K562 (cell line): ENCODE results near the gene CCN5. TPM values are rescaled to one million over a fixed set of nuclear protein-coding genes. Genes with fewer than 3 reads are reported as not detected.

Experiments
- ATAC-seq: fragments of 200-7000 bp; cut with Tn5 transposase; 3 replicates; pipeline ENCODE4 v1.9.1; 2020; ENCODE audit warnings: moderate library complexity
- BruUV-seq: library from RNA; stranded (reverse); fragments of 400-500 nt; replicated peaks from 2 replicates; lab custom pipeline; 2021; lab: Mats Ljungman, UMichigan
- CTCF ChIA-PET: fragments of 300-600 bp; formaldehyde crosslinking; extraction: SDS; loops from one replicate; lab custom pipeline; 2021; ENCODE audit warnings: low intra/inter-chr PET ratio; lab: Yijun Ruan, JAX
- POLR2A ChIA-PET: fragments of 300-600, 350-650 bp; sonication (Branson Sonifier 250); formaldehyde crosslinking; extraction: SDS; loops from one replicate; lab custom pipeline; 2021; ENCODE audit warnings: antibody characterized with exemption, inconsistent platforms; lab: Yijun Ruan, JAX
- DNase-seq, 4 experiments: peaks; one replicate each; pipeline versions ENCODE4 v3.0.0 to v3.0.0-alpha.2; 2011 to 2018; ENCODE audit warnings: low spot score in 3 of 4, mixed read lengths in 3 of 4; ENCODE audit errors: extremely low read depth in 1 of 4
- FAIRE-seq: peaks from 2 replicates; lab custom pipeline; 2011; peaks lifted over from hg19 to GRCh38; lab: Jason Lieb, UNC
- H2AFZ ChIP-seq: 2 replicates; pipeline ENCODE4 v1.6.0; 2011; ENCODE audit warnings: low read depth, low read length, control low read depth, inconsistent platforms
- H3K27ac ChIP-seq: fragments of 200-600 bp; 3 replicates; pipeline ENCODE4 v1.8.0; 2011; ENCODE audit warnings: low read depth, mild to moderate bottlenecking, control low read depth, inconsistent platforms, low read length, moderate library complexity, mixed read lengths; ENCODE audit errors: extremely low read depth
- H3K27me3 ChIP-seq, 2 experiments: fragments of 300-600 bp in 1 of 2; 2 replicates in 1 of 2; 3 replicates in 1 of 2; pipeline versions ENCODE4 v1.6.0 to v1.8.0; 2011; ENCODE audit warnings: inconsistent platforms in 2 of 2, low read length in 2 of 2, mild to moderate bottlenecking in 1 of 2, mixed read lengths in 1 of 2, moderate library complexity in 1 of 2; ENCODE audit not compliant: control insufficient read depth in 2 of 2, insufficient read depth in 2 of 2
- H3K36me3 ChIP-seq: fragments of 300-600 bp; 3 replicates; pipeline ENCODE4 v1.8.0; 2011; ENCODE audit warnings: mild to moderate bottlenecking, low read length, inconsistent platforms; ENCODE audit not compliant: control insufficient read depth, insufficient read depth
- H3K4me1 ChIP-seq, 2 experiments: fragments of 200-600 bp in 1 of 2; replicated peaks in 1 of 2; 2 replicates in 1 of 2; 3 replicates in 1 of 2; pipeline versions ENCODE4 v1.5.1 to v1.8.0; 2011; ENCODE audit warnings: inconsistent platforms in 2 of 2, low read length in 2 of 2, mild to moderate bottlenecking in 1 of 2, mixed read lengths in 1 of 2, moderate library complexity in 1 of 2; ENCODE audit not compliant: control insufficient read depth in 2 of 2, insufficient read depth in 2 of 2
- H3K4me2 ChIP-seq: 2 replicates; pipeline ENCODE4 v1.6.1; 2011; ENCODE audit warnings: low read length, control low read depth, inconsistent platforms, mixed read lengths; ENCODE audit not compliant: insufficient read depth
- H3K4me3 ChIP-seq: fragments of 200-600 bp; sonication (generic), shearing (Covaris generic); 2 replicates; pipeline ENCODE4 v1.5.1; 2016; ENCODE audit warnings: control low read depth, inconsistent platforms
- H3K79me2 ChIP-seq: fragments of 200-600 bp; 3 replicates; pipeline ENCODE4 v1.8.0; 2011; ENCODE audit warnings: low read length, inconsistent platforms; ENCODE audit not compliant: control insufficient read depth, insufficient read depth
- H3K9ac ChIP-seq, 2 experiments: 2 replicates each; pipeline versions ENCODE4 v1.6.0 to v1.6.1; 2011; ENCODE audit warnings: low read depth in 2 of 2, low read length in 2 of 2, control low read depth in 1 of 2, inconsistent platforms in 1 of 2, mild to moderate bottlenecking in 1 of 2, mixed read lengths in 1 of 2; ENCODE audit not compliant: insufficient read depth in 1 of 2
- H3K9me1 ChIP-seq: one replicate; pipeline ENCODE4 v1.6.0; 2011; ENCODE audit warnings: inconsistent platforms, mild to moderate bottlenecking, low read length, moderate library complexity; ENCODE audit not compliant: control insufficient read depth, insufficient read depth
- H3K9me3 ChIP-seq: replicated peaks from 2 replicates; pipeline ENCODE4 v1.5.1; 2011; ENCODE audit warnings: low read depth, low read length, inconsistent platforms; ENCODE audit not compliant: control insufficient read depth, insufficient read depth
- H4K20me1 ChIP-seq: replicated peaks from 2 replicates; pipeline ENCODE4 v1.6.1; 2011; ENCODE audit warnings: low read length, inconsistent platforms, mixed read lengths; ENCODE audit not compliant: control insufficient read depth, insufficient read depth
- HNRNPLL ChIP-seq: fragments of 200-400 bp; formaldehyde crosslinking; IDR thresholded peaks from 2 replicates; pipeline ENCODE4 v1.6.1; 2017; ENCODE audit warnings: low read length, low read depth, mild to moderate bottlenecking; ENCODE audit not compliant: poor library complexity, severe bottlenecking
- IFI16 ChIP-seq: fragments of 250-450 bp; sonication (Bioruptor Pico); IDR thresholded peaks from 2 replicates; pipeline ENCODE4 v2.1.2; 2022; ENCODE audit warnings: mild to moderate bottlenecking, inconsistent platforms
- TCFL5 ChIP-seq: fragments of 250-450 bp; sonication (Bioruptor Pico); conservative IDR thresholded peaks from 2 replicates; pipeline ENCODE4 v1.6.1; 2021; ENCODE audit warnings: mild to moderate bottlenecking, moderate library complexity, matching md5 sums
- WGBS: fragments of 100-300 bp; shearing (Covaris generic); methylation state at CpG from one replicate; pipeline ENCODE4 v1.1.6; 2016; ENCODE audit warnings: low coverage, mixed read lengths; ENCODE audit not compliant: insufficient coverage; ENCODE audit errors: missing lambda C conversion rate; 5-methylcytosine and 5-hydroxymethylcytosine counted together
- in situ Hi-C: fragments of 300-500 bp; cut with MboI; formaldehyde crosslinking; loops from 4 replicates; pipeline ENCODE4 v1.15.0; 2018; ENCODE audit warnings: inconsistent platforms, mixed read lengths
- intact Hi-C: fragments of 100-400 bp; cut with micrococcal nuclease; formaldehyde crosslinking; loops from 2 replicates; pipeline ENCODE4 v1.14.2; 2022
- polyA plus RNA-seq, 8 experiments: library from polyadenylated mRNA; depleted of rRNA in 4 of 8; stranded (reverse) in 5 of 8; unstranded in 3 of 8; fragments of >200 nt; fragmentation: Nextera tagmentation in 2 of 8; fragmentation: Illumina TruSeq in 1 of 8; extraction: Ambion mirVana in 2 of 8; extraction: Trizol in 1 of 8; gene quantifications; 2 replicates each; pipeline versions ENCODE4 v1.2.1 to v1.2.3, GENCODE V29; 2011 to 2014; ENCODE audit warnings: inconsistent platforms in 1 of 8, missing spikeins in 1 of 8
- total RNA-seq, 7 experiments: library from RNA; depleted of rRNA in 6 of 7; stranded (reverse); fragments of >200 nt in 6 of 7; fragmentation: Illumina TruSeq in 2 of 7; extraction: Trizol in 2 of 7; gene quantifications; 2 replicates each; pipeline versions ENCODE4 v1.2.1 to v1.2.3, GENCODE V29; 2011 to 2021; ENCODE audit warnings: low replicate concordance in 1 of 7
- TF ChIP-seq, protein P1 (sequence below), 2 experiments: fragments of 450-650 bp in 1 of 2; IDR thresholded peaks; 2 replicates each; pipeline ENCODE4 v1.6.1; 2011 to 2017; ENCODE audit warnings: low read depth in 2 of 2, antibody characterized with exemption in 1 of 2, borderline replicate concordance in 1 of 2, low read length in 1 of 2, mild to moderate bottlenecking in 1 of 2, mixed read lengths in 1 of 2; ENCODE audit not compliant: control insufficient read depth in 1 of 2
- TF ChIP-seq, protein P2 (sequence below): fragments of 200-800 bp; sonication (Bioruptor generic); IDR thresholded peaks from 2 replicates; pipeline ENCODE4 v1.6.1; 2017; ENCODE audit warnings: missing genetic modification characterization, missing compliant biosample characterization

CCN5 gene
- total and polyA plus RNA-seq, 9 of the 15 experiments (the other 6 are each of a cell fraction or from before 2014, with no cell fraction given) = not detected

DNA sequence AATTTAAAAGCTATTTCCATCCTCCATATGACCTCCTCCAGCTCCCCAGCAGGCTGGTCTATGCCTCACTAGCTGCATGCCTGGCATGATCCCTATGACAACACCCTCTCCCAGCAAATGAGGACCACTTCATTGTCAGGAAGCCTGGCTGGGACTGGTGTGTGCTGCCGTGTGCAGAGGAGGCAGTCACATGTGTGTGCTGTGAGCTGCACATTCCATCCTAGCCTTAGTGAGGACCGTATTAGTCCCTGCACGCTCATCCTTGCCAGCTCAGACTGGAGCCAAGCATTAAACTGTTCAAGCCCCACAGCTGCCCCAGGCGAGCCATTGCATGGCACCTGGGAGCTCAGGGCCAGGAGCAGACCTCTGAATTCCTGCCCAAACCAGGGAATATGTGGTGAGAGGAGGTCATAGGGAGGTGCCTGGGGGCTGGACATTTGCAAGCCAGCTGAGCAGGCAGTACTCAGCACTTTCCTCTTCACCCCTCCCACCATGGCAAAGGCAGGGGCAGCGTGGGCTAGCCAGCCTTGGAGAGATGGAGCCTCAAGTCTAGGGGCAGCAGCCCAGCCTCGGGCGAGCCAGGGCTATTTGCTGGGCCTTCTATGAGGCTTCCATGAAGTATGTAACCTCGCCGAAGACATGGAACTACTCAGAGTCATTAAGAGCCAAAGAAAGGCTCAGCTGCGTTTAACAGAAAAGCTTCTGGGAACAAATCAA lies 8.7 kb upstream of the CCN5 start:
- no peaks in the 10 kb centered on the region for H3K4me1 ChIP-seq
- no peak overlapping the region for H3K27ac ChIP-seq
- H3K79me2 ChIP-seq = no peaks in the 10 kb centered on the region
- TF ChIP-seq, protein P1, sequence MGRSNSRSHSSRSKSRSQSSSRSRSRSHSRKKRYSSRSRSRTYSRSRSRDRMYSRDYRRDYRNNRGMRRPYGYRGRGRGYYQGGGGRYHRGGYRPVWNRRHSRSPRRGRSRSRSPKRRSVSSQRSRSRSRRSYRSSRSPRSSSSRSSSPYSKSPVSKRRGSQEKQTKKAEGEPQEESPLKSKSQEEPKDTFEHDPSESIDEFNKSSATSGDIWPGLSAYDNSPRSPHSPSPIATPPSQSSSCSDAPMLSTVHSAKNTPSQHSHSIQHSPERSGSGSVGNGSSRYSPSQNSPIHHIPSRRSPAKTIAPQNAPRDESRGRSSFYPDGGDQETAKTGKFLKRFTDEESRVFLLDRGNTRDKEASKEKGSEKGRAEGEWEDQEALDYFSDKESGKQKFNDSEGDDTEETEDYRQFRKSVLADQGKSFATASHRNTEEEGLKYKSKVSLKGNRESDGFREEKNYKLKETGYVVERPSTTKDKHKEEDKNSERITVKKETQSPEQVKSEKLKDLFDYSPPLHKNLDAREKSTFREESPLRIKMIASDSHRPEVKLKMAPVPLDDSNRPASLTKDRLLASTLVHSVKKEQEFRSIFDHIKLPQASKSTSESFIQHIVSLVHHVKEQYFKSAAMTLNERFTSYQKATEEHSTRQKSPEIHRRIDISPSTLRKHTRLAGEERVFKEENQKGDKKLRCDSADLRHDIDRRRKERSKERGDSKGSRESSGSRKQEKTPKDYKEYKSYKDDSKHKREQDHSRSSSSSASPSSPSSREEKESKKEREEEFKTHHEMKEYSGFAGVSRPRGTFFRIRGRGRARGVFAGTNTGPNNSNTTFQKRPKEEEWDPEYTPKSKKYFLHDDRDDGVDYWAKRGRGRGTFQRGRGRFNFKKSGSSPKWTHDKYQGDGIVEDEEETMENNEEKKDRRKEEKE (IDR thresholded peaks at IDR 0.05; ENCODE audit: borderline replicate concordance in 1 of 2, control insufficient read depth in 1 of 2, low read depth in 2 of 2, low read length in 1 of 2) = no peak
- TF ChIP-seq, protein P2, sequence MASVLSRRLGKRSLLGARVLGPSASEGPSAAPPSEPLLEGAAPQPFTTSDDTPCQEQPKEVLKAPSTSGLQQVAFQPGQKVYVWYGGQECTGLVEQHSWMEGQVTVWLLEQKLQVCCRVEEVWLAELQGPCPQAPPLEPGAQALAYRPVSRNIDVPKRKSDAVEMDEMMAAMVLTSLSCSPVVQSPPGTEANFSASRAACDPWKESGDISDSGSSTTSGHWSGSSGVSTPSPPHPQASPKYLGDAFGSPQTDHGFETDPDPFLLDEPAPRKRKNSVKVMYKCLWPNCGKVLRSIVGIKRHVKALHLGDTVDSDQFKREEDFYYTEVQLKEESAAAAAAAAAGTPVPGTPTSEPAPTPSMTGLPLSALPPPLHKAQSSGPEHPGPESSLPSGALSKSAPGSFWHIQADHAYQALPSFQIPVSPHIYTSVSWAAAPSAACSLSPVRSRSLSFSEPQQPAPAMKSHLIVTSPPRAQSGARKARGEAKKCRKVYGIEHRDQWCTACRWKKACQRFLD (CRISPR knock-in tag) = no peak
- TF ChIP-seq TCFL5 (CRISPR knock-in tag) (no peak), IFI16 (CRISPR knock-in tag) (no peak), HNRNPLL (no peak)
- H2AFZ ChIP-seq = no peak overlapping the region
- no peak overlapping the region for H3K4me3 ChIP-seq
- intact Hi-C loops = no loop called here
- 0 out of 2 replicates have a peak, but pooled peaks cover 3% of the 10 kb centered on the region for H4K20me1 ChIP-seq
- H3K9ac ChIP-seq = no peak overlapping the region
- no peaks in the 10 kb centered on the region for H3K36me3 ChIP-seq
- H3K27me3 ChIP-seq = peaks cover 28 to 47% of the 10 kb centered on the region in 2 experiments
- CTCF ChIA-PET = no interaction called here
- H3K9me1 ChIP-seq = no peaks in the 10 kb centered on the region
- DNase-seq (no peak), ATAC-seq (no peak), FAIRE-seq (no peak)
- H3K9me3 ChIP-seq = no peaks in the 10 kb centered on the region
- POLR2A ChIA-PET = interaction anchor here (0.6 to 1.2 kb wide), 4 partner anchors 11 to 389 kb away, joined by 3 to 7 read pairs (median 3); no protein-coding TSS in a partner anchor
- in situ Hi-C loops = no loop called here
- 2% methylated on average over 9 of the region's 10 CpGs for WGBS
- H3K4me2 ChIP-seq = no peak overlapping the region
- BruUV-seq = no TSS peak
